Adrenal gland (tissue), 5 donors: ENCODE measurements around the gene CEP152.

Experiments
- CTCF ChIP-seq, 6 experiments: fragments of 450-650 bp in 4 of 6; fragments of 200-600 bp in 2 of 6; sonication (generic) in 1 of 6; IDR thresholded peaks; 1 replicate in 5 of 6; 2 replicates in 1 of 6; pipeline versions ENCODE4 v1.5.1 to v1.8.0; 2016 to 2021; ENCODE audit warnings: antibody characterized with exemption in 6 of 6, mild to moderate bottlenecking in 2 of 6, moderate library complexity in 1 of 6
- POLR2A ChIP-seq, 2 donors: fragments of 450-650 bp; IDR thresholded peaks; one replicate each; pipeline ENCODE4 v1.6.1; 2017; ENCODE audit warnings: antibody characterized with exemption in 2 of 2, mild to moderate bottlenecking in 2 of 2, moderate library complexity in 1 of 2
- donor health status: DM: no; HTN: no; CAD: no.

DNA sequence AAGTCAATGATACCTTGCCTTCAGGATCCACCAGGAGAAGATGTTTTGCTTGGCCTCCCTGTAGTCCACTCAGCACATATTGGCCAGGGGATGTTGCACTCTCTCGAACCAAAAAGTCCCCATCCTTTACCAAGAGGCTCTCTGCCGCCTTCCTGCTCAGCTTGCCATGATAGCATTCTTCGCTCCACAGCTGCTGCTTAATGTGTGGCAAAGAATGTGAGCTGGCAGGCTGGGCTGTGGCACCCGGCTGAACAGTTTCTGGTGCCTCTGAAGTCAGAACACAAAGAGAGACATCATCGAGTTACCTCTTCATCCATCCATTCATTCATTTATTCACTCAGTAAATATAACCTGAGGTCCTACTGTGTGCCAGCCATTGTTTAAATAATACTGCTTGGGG lies 23.9 kb upstream of the CEP152 start:
- TF ChIP-seq CTCF (IDR thresholded peaks at IDR 0.05): no peak
- TF ChIP-seq POLR2A (IDR thresholded peaks at IDR 0.05): no peak
